ENCODE data around the gene CCDC167.
"Not testable (repeated sequence)": the region's sequence is repeated elsewhere in the genome, so short reads cannot be mapped to it uniquely, and the experiment has no call there.

The CCDC167 gene

DNA sequence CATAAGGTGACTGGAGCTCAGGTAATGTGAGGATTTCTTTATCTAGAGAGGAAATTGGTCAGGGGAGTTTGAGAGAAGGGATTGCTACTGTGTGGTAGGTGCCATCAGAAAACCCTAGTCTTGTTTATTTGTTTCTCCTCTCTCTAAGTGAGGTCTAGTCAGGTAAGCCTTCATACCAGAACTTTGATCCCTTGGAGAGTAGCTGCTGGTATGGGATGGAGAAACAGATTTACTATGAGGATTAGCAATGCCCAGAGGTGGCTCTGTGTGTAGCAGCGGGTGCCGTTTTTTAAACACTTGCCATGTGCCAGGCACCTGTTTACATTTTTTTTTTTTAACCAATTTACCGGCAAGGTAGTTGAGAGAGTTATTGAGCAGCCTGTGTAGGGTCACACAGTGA, 47.2 kb downstream of the CCDC167 start:
- H3K4me1 ChIP-seq: no peaks in the 10 kb centered on the region

DNA sequence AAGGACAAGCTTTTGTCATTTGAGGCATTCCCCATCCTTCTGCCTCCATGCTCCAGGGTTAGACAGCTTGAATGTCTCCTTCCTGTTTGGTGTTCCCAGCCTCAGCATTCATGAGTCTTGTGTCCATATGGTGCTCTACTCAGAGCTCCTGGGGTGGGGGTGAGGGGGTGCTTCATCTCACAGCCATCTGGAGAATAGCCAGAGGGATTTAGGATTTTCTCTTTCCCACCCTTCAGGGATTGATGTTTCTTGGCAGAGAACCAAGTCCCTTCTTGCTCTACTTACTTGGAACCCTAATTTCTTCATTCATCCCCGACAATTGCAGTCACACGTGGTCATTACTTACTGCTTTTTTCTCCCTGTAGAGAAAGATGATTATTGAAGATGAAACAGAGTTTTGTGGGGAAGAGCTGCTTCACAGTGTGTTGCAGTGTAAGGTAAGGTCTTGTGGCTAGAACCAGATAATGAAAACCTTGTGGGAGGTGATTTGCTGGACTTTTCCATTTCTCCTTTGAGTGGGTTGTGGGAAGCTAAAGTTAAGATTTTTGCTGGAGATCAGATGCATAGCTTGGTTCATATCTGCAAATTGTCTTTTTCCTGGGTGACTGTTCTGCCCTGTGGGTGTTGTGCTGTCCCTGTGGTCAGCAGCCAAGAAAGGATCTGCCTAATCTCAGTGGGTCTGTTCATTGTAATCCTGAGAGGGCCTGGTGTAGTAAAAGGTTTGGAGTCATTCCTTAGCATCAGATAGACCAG, 48.1 kb downstream of the CCDC167 start:
- Histone ChIP-seq H3K4me2 (ENCODE audit: low read length) (no peak overlapping the region), H3K9ac (no peak overlapping the region), H3K79me2 (peaks cover 10% of the 10 kb centered on the region), H3K36me3 (ENCODE audit: control insufficient read depth, insufficient read depth, low read length) (no peaks in the 10 kb centered on the region), H3K9me3 (ENCODE audit: control insufficient read depth, low read length) (no peaks in the 10 kb centered on the region), H3K27me3 (ENCODE audit: control insufficient read depth, insufficient read depth, low read length) (no peaks in the 10 kb centered on the region), H3K4me1 (no peaks in the 10 kb centered on the region), H3K27ac (no peak overlapping the region), H3K4me3 (ENCODE audit: low read depth, low read length) (no peak overlapping the region), H2AFZ (no peak overlapping the region)
- TF ChIP-seq, protein P1, sequence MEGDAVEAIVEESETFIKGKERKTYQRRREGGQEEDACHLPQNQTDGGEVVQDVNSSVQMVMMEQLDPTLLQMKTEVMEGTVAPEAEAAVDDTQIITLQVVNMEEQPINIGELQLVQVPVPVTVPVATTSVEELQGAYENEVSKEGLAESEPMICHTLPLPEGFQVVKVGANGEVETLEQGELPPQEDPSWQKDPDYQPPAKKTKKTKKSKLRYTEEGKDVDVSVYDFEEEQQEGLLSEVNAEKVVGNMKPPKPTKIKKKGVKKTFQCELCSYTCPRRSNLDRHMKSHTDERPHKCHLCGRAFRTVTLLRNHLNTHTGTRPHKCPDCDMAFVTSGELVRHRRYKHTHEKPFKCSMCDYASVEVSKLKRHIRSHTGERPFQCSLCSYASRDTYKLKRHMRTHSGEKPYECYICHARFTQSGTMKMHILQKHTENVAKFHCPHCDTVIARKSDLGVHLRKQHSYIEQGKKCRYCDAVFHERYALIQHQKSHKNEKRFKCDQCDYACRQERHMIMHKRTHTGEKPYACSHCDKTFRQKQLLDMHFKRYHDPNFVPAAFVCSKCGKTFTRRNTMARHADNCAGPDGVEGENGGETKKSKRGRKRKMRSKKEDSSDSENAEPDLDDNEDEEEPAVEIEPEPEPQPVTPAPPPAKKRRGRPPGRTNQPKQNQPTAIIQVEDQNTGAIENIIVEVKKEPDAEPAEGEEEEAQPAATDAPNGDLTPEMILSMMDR (IDR thresholded peaks at IDR 0.05): no peak

More for the DNA sequence above, 47.2 kb downstream of the CCDC167 start:
- no peak overlapping the region for H3K9ac ChIP-seq
- H2AFZ ChIP-seq: no peak overlapping the region
- no peaks in the 10 kb centered on the region for H3K36me3 ChIP-seq (ENCODE audit: control insufficient read depth, insufficient read depth, low read length)
- TF ChIP-seq, protein P1 (IDR thresholded peaks at IDR 0.05): no peak
- H3K4me2 ChIP-seq (ENCODE audit: low read length): no peak overlapping the region
- H3K27ac ChIP-seq: no peak overlapping the region
- no peak overlapping the region for H3K4me3 ChIP-seq (ENCODE audit: low read depth, low read length)
- H3K79me2 ChIP-seq: peaks cover 10% of the 10 kb centered on the region
- H3K9me3 ChIP-seq (ENCODE audit: control insufficient read depth, low read length): no peaks in the 10 kb centered on the region
- H3K27me3 ChIP-seq (ENCODE audit: control insufficient read depth, insufficient read depth, low read length): no peaks in the 10 kb centered on the region

DNA sequence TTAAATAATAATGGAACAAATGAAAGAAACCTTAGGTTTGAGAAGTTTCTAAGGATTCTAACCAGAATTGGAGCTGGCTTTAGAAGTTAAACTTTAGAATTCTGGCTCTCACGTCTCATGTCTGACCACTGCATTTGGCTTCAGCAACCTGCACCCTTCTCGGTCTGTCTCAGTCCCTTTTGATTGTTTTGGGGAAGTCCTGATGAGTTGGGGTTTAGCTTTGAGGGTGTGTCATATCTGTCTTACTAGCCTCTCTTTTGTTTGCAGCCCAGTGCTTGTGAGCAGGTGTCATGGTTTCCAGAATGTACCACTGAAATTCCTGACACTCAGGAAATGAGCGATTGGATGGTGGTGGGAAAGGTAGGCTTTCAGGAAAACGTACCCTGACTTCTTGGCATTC, 49.7 kb downstream of the CCDC167 start:
- H3K27ac ChIP-seq: no peak overlapping the region
- no peaks in the 10 kb centered on the region for H3K36me3 ChIP-seq (ENCODE audit: control insufficient read depth, insufficient read depth, low read length)
- no peak overlapping the region for H2AFZ ChIP-seq
- H3K79me2 ChIP-seq: peaks cover 8% of the 10 kb centered on the region
- no peak overlapping the region for H3K4me2 ChIP-seq (ENCODE audit: low read length)
- H3K27me3 ChIP-seq (ENCODE audit: control insufficient read depth, insufficient read depth, low read length): no peaks in the 10 kb centered on the region
- H3K9me3 ChIP-seq (ENCODE audit: control insufficient read depth, low read length): no peaks in the 10 kb centered on the region
- H3K4me3 ChIP-seq (ENCODE audit: low read depth, low read length): no peak overlapping the region
- TF ChIP-seq, protein P1 (IDR thresholded peaks at IDR 0.05): no peak
- no peak overlapping the region for H3K9ac ChIP-seq
- H3K4me1 ChIP-seq: no peaks in the 10 kb centered on the region

DNA sequence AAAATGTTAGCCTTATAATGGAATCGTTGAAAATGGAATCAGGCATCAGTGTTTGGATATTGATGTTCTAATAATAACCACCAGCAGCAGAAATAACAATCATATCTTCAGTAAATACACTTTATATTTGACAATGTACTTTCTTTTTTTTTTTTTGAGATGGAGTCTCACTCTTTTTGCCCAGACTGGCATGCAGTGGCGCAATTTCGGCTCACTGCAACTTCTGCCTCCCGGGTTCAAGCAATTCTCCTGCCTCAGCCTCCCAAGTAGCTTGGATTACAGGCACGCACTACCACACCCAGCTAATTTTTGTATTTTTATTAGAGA, 56.5 kb downstream of the CCDC167 start:
- not testable (repeated sequence) for H2AFZ ChIP-seq; H3K36me3 ChIP-seq (ENCODE audit: control insufficient read depth, insufficient read depth, low read length); H3K9ac ChIP-seq; H3K4me3 ChIP-seq (ENCODE audit: low read depth, low read length); H3K27ac ChIP-seq; H3K4me1 ChIP-seq; H3K9me3 ChIP-seq (ENCODE audit: control insufficient read depth, low read length); H3K4me2 ChIP-seq (ENCODE audit: low read length); H3K27me3 ChIP-seq (ENCODE audit: control insufficient read depth, insufficient read depth, low read length); H3K79me2 ChIP-seq

DNA sequence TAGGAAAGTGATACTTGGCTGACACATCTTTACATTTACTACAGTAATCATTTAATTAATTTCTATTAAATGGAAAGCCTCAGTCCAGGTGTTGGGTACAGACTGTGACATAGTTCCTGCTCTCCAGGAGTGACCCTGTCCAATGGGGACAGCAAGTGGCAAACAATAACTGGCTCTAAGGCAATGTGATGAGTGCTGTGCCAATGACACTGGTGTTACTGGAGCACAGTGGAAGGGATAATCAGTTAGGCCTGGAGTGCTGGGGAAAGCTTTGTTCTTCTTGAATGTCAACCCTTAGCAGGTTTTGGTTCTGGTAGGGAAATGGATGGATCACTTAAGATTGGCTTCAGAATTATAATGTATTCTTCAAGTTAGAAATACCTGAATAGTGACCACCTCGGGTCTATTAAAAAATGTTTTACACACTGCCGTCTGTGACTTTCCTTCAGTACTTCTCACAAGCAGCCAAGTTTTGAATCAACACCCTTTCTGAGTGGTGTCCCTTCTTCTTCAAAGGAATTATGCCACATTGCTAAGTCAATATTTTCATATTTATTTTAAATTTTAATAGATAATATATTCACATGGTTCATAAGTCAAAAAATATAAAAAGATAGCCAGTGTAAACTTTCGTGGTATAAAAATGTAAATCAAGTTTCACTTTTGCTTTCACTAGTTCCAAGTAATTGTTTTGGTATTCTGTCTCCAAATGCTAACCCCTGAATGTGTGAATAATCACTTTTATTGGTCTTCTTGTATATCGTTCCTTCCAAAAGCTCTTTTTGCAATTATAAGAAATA, 57.1 kb downstream of the CCDC167 start:
- no peak overlapping the region for H3K27ac ChIP-seq
- H3K4me3 ChIP-seq (ENCODE audit: low read depth, low read length): no peak overlapping the region
- no peak overlapping the region for H2AFZ ChIP-seq
- H3K4me1 ChIP-seq: no peaks in the 10 kb centered on the region
- no peaks in the 10 kb centered on the region for H3K36me3 ChIP-seq (ENCODE audit: control insufficient read depth, insufficient read depth, low read length)
- no peaks in the 10 kb centered on the region for H3K27me3 ChIP-seq (ENCODE audit: control insufficient read depth, insufficient read depth, low read length)
- no peak overlapping the region for H3K4me2 ChIP-seq (ENCODE audit: low read length)
- no peaks in the 10 kb centered on the region for H3K79me2 ChIP-seq
- H3K9ac ChIP-seq: no peak overlapping the region
- H3K9me3 ChIP-seq (ENCODE audit: control insufficient read depth, low read length): no peaks in the 10 kb centered on the region
- TF ChIP-seq, protein P1 (IDR thresholded peaks at IDR 0.05): no peak
